ENCODE results near the gene MEAK7.

DNA sequence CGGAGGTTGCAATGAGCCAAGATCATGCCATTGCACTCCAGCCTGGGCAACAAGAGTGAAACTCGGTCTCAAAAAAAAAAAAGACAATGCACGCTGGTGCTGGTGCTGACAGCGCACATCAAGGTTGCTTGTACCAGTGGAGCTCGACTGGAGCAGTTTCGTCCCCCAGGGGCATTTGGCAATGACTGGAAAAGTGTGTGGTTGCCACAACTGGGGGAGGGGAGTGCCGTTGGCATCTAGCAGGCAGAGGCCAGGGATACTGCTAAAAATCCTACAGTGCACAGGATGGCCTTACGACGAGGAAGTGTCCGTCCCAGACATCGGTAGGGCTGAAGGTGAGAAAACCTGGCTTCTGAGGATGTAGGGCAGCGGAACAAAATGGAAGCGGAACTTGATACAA lies 2.4 kb downstream of the MEAK7 start:
- no peak for TF ChIP-seq POLR2A (IDR thresholded peaks at IDR 0.05; ENCODE audit: low read length)
- no peak for TF ChIP-seq GATA1 (IDR thresholded peaks at IDR 0.05; ENCODE audit: low read depth, low read length)
